Ishikawa (cell line): ENCODE measurements around the gene USPL1.

Experiments used
- CEBPB ChIP-seq: IDR thresholded peaks from 2 replicates; pipeline ENCODE4 v1.6.1; 2012
- CREB1 ChIP-seq: IDR thresholded peaks from 2 replicates; pipeline ENCODE4 v1.6.1; 2012; ENCODE audit warnings: low read depth
- EGR1 ChIP-seq: IDR thresholded peaks from 2 replicates; pipeline ENCODE4 v1.6.1; 2012
- EP300 ChIP-seq: IDR thresholded peaks from 2 replicates; pipeline ENCODE4 v1.6.1; 2012; ENCODE audit warnings: borderline replicate concordance
- FOXM1 ChIP-seq: IDR thresholded peaks from 2 replicates; pipeline ENCODE4 v1.6.1; 2012; ENCODE audit warnings: low read depth, borderline replicate concordance
- NFIC ChIP-seq: IDR thresholded peaks from 2 replicates; pipeline ENCODE4 v1.6.1; 2012
- RAD21 ChIP-seq: IDR thresholded peaks from 2 replicates; pipeline ENCODE4 v1.6.1; 2012; ENCODE audit warnings: low read depth
- TAF1 ChIP-seq: IDR thresholded peaks from 2 replicates; pipeline ENCODE4 v1.6.1; 2012; ENCODE audit warnings: low read depth, mild to moderate bottlenecking
- TCF12 ChIP-seq: IDR thresholded peaks from 2 replicates; pipeline ENCODE4 v1.6.1; 2012; ENCODE audit warnings: low read depth
- TEAD4 ChIP-seq: IDR thresholded peaks from 2 replicates; pipeline ENCODE4 v1.6.1; 2012
- YY1 ChIP-seq: IDR thresholded peaks from 2 replicates; pipeline ENCODE4 v1.6.1; 2012; ENCODE audit warnings: low read depth
- ZBTB7A ChIP-seq: IDR thresholded peaks from 2 replicates; pipeline ENCODE4 v1.6.1; 2012; ENCODE audit warnings: low read depth
- TF ChIP-seq, protein P1 (sequence below): IDR thresholded peaks from 2 replicates; pipeline ENCODE4 v1.6.1; 2012
- TF ChIP-seq, protein P2 (sequence below): IDR thresholded peaks from 2 replicates; pipeline ENCODE4 v1.6.1; 2012; ENCODE audit warnings: low read depth, mild to moderate bottlenecking
- TF ChIP-seq, protein P3 (sequence below): IDR thresholded peaks from 2 replicates; pipeline ENCODE4 v1.6.1; 2012

USPL1 gene

DNA sequence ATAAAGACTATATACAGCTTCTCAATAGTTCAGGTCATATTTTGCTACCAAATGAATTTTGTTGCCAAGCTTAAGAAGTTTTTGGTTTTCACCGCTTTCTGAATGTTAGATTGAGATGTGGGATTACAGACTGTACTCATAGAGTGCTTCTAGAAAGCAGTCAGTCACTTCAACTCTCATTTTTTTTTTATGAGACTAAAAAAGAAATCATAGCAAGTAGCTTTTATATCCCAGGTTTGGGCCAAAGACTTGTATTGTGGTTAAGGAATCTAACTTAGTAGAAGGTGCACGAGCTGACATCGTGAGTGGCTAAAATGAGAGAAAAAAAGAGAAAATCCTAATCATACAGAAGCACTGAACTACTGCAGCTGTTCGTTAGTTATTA, 2.2 kb upstream of the USPL1 start:
- TF ChIP-seq ZBTB7A = no peak
- TF ChIP-seq TAF1 = no peak
- no peak for TF ChIP-seq TEAD4
- TF ChIP-seq RAD21 = no peak
- no peak for TF ChIP-seq FOXM1
- no peak for TF ChIP-seq EP300
- no peak for TF ChIP-seq NFIC
- TF ChIP-seq CREB1 = no peak
- TF ChIP-seq, protein P1, sequence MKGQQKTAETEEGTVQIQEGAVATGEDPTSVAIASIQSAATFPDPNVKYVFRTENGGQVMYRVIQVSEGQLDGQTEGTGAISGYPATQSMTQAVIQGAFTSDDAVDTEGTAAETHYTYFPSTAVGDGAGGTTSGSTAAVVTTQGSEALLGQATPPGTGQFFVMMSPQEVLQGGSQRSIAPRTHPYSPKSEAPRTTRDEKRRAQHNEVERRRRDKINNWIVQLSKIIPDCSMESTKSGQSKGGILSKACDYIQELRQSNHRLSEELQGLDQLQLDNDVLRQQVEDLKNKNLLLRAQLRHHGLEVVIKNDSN = no peak
- no peak for TF ChIP-seq CEBPB

DNA sequence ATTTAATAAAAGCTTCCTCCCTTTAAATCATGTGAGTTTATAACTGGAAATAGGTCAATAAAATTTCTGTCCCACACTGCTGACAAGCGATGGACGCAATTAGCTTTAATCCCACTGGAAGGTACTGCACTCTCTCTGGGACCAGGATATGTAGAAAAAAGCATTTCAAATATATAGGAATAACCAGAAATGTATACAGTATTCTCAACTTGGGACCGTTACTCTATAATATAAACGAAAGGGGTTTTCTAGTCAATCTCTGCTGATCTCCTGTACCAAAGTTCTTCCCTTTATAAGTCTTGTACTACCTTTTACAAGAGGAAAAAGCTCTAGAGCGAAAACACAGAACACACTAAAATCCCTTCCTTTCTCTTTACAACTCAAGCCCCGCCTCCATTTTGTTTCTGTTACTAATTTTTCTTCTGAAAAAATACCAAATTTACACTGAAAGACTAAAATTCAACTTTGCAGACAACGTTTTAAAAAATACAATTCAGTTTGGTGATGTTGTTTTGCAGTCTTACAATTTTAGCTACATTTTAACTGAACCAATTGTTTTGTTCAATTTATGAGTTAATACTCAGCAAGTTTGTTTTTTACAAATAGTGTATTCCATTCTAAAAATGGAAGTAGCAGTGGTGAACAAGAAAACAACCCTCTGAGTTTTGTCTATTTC, 1.7 kb upstream of the USPL1 start:
- no peak for TF ChIP-seq ZBTB7A
- no peak for TF ChIP-seq TCF12
- TF ChIP-seq, protein P2, sequence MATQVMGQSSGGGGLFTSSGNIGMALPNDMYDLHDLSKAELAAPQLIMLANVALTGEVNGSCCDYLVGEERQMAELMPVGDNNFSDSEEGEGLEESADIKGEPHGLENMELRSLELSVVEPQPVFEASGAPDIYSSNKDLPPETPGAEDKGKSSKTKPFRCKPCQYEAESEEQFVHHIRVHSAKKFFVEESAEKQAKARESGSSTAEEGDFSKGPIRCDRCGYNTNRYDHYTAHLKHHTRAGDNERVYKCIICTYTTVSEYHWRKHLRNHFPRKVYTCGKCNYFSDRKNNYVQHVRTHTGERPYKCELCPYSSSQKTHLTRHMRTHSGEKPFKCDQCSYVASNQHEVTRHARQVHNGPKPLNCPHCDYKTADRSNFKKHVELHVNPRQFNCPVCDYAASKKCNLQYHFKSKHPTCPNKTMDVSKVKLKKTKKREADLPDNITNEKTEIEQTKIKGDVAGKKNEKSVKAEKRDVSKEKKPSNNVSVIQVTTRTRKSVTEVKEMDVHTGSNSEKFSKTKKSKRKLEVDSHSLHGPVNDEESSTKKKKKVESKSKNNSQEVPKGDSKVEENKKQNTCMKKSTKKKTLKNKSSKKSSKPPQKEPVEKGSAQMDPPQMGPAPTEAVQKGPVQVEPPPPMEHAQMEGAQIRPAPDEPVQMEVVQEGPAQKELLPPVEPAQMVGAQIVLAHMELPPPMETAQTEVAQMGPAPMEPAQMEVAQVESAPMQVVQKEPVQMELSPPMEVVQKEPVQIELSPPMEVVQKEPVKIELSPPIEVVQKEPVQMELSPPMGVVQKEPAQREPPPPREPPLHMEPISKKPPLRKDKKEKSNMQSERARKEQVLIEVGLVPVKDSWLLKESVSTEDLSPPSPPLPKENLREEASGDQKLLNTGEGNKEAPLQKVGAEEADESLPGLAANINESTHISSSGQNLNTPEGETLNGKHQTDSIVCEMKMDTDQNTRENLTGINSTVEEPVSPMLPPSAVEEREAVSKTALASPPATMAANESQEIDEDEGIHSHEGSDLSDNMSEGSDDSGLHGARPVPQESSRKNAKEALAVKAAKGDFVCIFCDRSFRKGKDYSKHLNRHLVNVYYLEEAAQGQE = no peak
- TF ChIP-seq RAD21 = no peak
- TF ChIP-seq, protein P1 = no peak
- TF ChIP-seq YY1 = no peak
- no peak for TF ChIP-seq NFIC
- TF ChIP-seq, protein P3, sequence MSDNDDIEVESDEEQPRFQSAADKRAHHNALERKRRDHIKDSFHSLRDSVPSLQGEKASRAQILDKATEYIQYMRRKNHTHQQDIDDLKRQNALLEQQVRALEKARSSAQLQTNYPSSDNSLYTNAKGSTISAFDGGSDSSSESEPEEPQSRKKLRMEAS = no peak
- TF ChIP-seq EGR1 = no peak
- no peak for TF ChIP-seq CREB1
- TF ChIP-seq TAF1 = no peak
- no peak for TF ChIP-seq FOXM1
- no peak for TF ChIP-seq CEBPB
- TF ChIP-seq TEAD4 = no peak
- TF ChIP-seq EP300 = no peak

DNA sequence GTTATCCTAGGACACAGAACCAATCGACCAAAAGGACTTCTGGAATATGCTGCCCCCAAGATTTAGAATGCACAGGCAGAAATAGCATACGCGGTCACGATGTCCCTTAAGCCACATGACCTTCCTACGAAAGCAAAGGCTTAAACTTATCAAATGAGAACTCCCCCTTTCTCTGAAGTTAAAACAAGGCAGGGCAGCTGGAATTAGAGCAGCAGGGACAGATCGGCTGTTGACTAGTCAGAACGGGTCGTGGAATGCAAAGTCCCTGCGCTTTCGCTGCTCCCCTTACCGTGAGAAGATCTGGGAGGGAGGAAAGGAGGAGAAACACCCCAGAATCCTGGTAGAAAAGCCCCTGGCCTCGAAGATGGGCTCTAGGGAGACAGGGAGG, 799 bp upstream of the USPL1 start:
- TF ChIP-seq, protein P1 = peak; percentile 90
- TF ChIP-seq, protein P3 = 0 out of 2 replicates have a peak, but pooled peaks have one; percentile 11
- TF ChIP-seq CREB1 = no peak

DNA sequence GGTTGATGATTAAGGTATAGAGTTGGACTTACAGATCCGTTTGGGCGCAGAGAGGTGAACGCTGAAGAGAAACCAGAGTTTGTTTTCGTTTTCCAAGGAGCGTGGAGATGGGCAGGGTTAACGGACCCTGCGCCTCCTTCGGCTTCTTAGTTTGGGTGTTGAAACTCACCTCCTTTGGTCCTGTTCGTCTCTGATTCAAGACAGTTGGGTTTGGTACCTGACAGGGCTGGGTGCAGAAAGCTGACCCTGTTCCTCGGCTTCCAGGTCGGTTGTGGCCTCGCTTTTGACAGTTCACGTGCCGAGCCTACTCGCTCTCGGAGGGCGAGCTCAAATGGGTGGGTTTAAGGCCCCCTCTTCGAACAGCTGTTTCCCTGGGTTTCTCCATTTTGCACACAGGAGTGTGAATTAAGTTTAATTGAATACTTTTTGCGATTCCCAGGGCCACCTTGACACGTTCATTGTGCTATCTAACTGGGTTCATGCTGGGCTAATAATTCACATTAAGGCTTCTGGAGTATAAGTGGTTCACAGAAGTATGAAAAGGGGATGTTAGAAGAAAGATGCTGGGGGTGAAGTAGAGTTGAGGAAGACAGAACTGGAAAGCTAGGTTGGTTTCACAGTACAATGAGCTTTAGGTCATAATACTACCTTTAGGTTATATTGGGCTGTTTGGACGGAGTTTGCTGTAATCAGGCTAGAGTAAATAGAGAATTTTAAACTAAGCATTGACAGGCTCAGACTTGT, 638 bp downstream of the USPL1 start:
- TF ChIP-seq NFIC (no peak), ZBTB7A (no peak), EP300 (no peak), YY1 (no peak), RAD21 (no peak)
- TF ChIP-seq, protein P2 = no peak

DNA sequence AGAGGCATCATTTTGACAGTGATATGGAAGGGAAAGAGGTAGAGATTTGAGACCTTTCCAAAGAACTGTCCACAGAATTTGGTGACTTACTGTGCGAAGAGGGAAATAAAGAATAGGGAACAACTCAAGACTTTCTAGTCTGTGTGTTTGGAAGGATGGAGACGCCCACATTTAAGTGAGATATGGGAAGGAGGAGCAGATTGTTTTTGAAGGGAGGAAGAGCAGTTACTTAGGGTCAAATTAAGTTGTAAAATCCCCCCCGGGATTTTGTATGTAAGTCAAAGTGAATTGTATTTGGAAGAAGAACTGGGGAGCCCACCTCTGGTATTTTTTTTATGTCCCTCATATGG, 1.2 kb downstream of the USPL1 start:
- TF ChIP-seq, protein P3 = no peak
- TF ChIP-seq TEAD4 = no peak
- no peak for TF ChIP-seq CEBPB

DNA sequence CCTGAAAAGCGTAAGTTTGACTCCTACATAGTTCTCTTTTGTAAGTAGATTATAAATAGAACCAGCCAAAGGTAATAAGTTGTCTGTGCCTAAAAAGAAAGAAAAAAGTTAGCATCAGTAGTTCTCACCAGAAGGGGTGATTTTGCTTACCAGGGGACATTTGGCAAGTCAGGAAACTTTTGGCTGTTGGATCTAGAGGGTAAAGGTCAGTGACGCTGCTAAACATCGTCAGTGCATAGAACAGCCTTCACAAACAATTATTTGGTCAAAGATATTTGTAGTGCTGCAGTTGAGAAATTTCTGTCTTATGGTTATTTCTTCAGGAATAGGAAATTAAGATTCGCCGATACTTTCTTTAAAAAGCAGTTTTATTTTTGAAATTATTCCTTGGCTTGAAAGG, 2.0 kb downstream of the USPL1 start:
- TF ChIP-seq, protein P1 = no peak
- TF ChIP-seq CEBPB (no peak), CREB1 (no peak), TEAD4 (no peak), NFIC (no peak), ZBTB7A (no peak), TAF1 (no peak), EP300 (no peak), FOXM1 (no peak), EGR1 (no peak), RAD21 (no peak), YY1 (no peak), TCF12 (no peak)
- TF ChIP-seq, protein P2 = no peak
- TF ChIP-seq, protein P3 = no peak
